GM23248 (cell line): Measurements from ENCODE around the gene HSD17B12.

ENCODE experiments used
- EZH2 ChIP-seq: fragments of 200-600 bp; sonication (generic); IDR thresholded peaks from 2 replicates; pipeline ENCODE4 v1.6.1; 2018; ENCODE audit warnings: antibody characterized with exemption, mild to moderate bottlenecking; ENCODE audit not compliant: insufficient read depth, poor library complexity, severe bottlenecking
- EZH2phosphoT487 ChIP-seq: fragments of 200-600 bp; sonication (generic); IDR thresholded peaks from 2 replicates; pipeline ENCODE4 v1.6.1; 2018; ENCODE audit warnings: antibody characterized with exemption, moderate library complexity, mild to moderate bottlenecking, low read depth; ENCODE audit not compliant: insufficient read depth

GRCh38 chr11:43685440-43685839, 4.9 kb downstream of the HSD17B12 start:
- TF ChIP-seq EZH2 (no peak), EZH2phosphoT487 (no peak)
